CD8-positive, alpha-beta memory T cell (primary cell): ENCODE measurements around the gene LCMT1. TPM values are rescaled to one million over a fixed set of nuclear protein-coding genes. Genes with fewer than 3 reads are reported as not detected.
A peak's percentile ranks its signal among the peaks of the same experiment; 100 is the strongest.
"Not testable (repeated sequence)": the region's sequence is repeated elsewhere in the genome, so short reads cannot be mapped to it uniquely, and the experiment has no call there.

ENCODE experiments used
- CTCF ChIA-PET: fragments of 350-600 bp; sonication (Branson Sonifier 250); formaldehyde crosslinking; loops from one replicate; lab custom pipeline; 2021; ENCODE audit warnings: antibody characterized with exemption; lab: Charles Lee
- POLR2A ChIA-PET: fragments of 350-600 bp; sonication (Branson Sonifier 250); formaldehyde crosslinking; loops from one replicate; lab custom pipeline; 2021; ENCODE audit warnings: antibody characterized with exemption; lab: Charles Lee
- DNase-seq, 5 donors: peaks; one replicate each; pipeline versions ENCODE4 v3.0.0 to v3.0.0-alpha.2; 2020 to 2022; ENCODE audit warnings: mixed read lengths in 1 of 5
- H3K27ac ChIP-seq: one replicate; pipeline ENCODE4 v1.7.0; 2013; ENCODE audit warnings: low read depth, mild to moderate bottlenecking, low read length, moderate library complexity
- H3K27me3 ChIP-seq: 2 replicates; pipeline ENCODE4 v1.7.0; 2013; ENCODE audit warnings: low read length, mild to moderate bottlenecking; ENCODE audit not compliant: insufficient read depth, poor library complexity, severe bottlenecking
- H3K36me3 ChIP-seq: 2 replicates; pipeline ENCODE4 v1.7.0; 2013; ENCODE audit warnings: mild to moderate bottlenecking, low read length, moderate library complexity; ENCODE audit not compliant: insufficient read depth
- H3K4me1 ChIP-seq: 2 replicates; pipeline ENCODE4 v1.7.0; 2013; ENCODE audit warnings: mild to moderate bottlenecking, low read length, moderate library complexity; ENCODE audit not compliant: insufficient read depth
- H3K4me3 ChIP-seq: 2 replicates; pipeline ENCODE4 v1.7.0; 2013; ENCODE audit warnings: mild to moderate bottlenecking, low read length
- H3K9me3 ChIP-seq: 2 replicates; pipeline ENCODE4 v1.7.0; 2013; ENCODE audit warnings: mild to moderate bottlenecking, low read length
- H3K27ac Mint-ChIP-seq, 8 donors: one replicate each; pipeline ENCODE4 v1.8.0; 2020 to 2021; ENCODE audit warnings: mixed read lengths in 8 of 8, mild to moderate bottlenecking in 6 of 8, inconsistent platforms in 3 of 8, moderate library complexity in 3 of 8
- H3K27me3 Mint-ChIP-seq, 2 donors: one replicate each; pipeline ENCODE4 v1.8.0; 2020 to 2021; ENCODE audit warnings: mixed read lengths in 2 of 2, mild to moderate bottlenecking in 1 of 2, moderate library complexity in 1 of 2
- H3K36me3 Mint-ChIP-seq, 3 donors: one replicate each; pipeline ENCODE4 v1.8.0; 2020 to 2021; ENCODE audit warnings: mixed read lengths in 3 of 3, inconsistent platforms in 1 of 3, mild to moderate bottlenecking in 1 of 3
- H3K4me1 Mint-ChIP-seq, 3 donors: one replicate each; pipeline ENCODE4 v1.8.0; 2020 to 2021; ENCODE audit warnings: mixed read lengths in 3 of 3, inconsistent platforms in 1 of 3, mild to moderate bottlenecking in 1 of 3
- H3K4me3 Mint-ChIP-seq, 7 donors: one replicate each; pipeline ENCODE4 v1.8.0; 2020 to 2021; ENCODE audit warnings: mixed read lengths in 7 of 7, mild to moderate bottlenecking in 6 of 7, moderate library complexity in 4 of 7, inconsistent platforms in 2 of 7
- H3K9me3 Mint-ChIP-seq, 5 donors: one replicate each; pipeline ENCODE4 v1.8.0; 2020 to 2022; ENCODE audit warnings: mixed read lengths in 5 of 5, mild to moderate bottlenecking in 3 of 5, moderate library complexity in 2 of 5, inconsistent platforms in 1 of 5
- polyA plus RNA-seq: library from polyadenylated mRNA; unstranded; fragments of 300-500 nt; fragmentation: Illumina TruSeq; gene quantifications from one replicate; pipeline ENCODE4 v1.2.3, GENCODE V29; 2021
- total RNA-seq, 2 experiments: library from RNA; stranded (reverse); gene quantifications; one replicate each; pipeline ENCODE4 v1.2.3, GENCODE V29; 2021

LCMT1 gene
- total and polyA plus RNA-seq, 3 experiments from 2014 or later = 43.6 to 54.3 (median 43.8) TPM

DNA sequence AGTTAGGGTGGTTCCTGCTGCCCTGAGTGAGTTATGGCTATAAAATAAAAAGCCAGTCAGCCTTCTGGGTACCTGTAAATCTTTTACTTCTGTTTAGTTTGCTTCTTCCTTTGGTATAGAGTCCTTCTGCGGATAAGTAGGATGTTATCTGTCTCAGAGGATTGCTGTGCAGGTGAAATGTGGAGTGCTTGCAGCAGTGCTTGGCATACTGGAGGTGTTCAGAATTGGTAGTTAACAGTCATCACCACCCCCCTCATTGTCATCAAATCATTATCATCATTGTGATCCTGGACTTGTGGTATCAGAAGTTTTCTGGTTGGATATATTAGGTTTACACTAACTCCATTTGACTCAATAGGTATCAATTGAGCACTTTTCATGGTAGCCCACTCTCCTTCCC is 2.6 kb downstream of the LCMT1 start:
- Mint-ChIP-seq H3K36me3 (peaks cover 0 to 51% (median 14%) of the 10 kb centered on the region in 3 donors), H3K4me3 (peak overlapping the region in 6 of 7 donors; percentile 3 to 77 (median 40)), H3K27ac (peak overlapping the region in 3 of 8 donors; percentile 3 to 73 (median 43)), H3K9me3 (no peaks in the 10 kb centered on the region), H3K4me1 (peaks cover 62 to 86% (median 83%) of the 10 kb centered on the region in 3 donors), H3K27me3 (no peaks in the 10 kb centered on the region)
- POLR2A ChIA-PET = no interaction called here
- H3K27me3 ChIP-seq = no peaks in the 10 kb centered on the region
- H3K36me3 ChIP-seq = peaks cover 9% of the 10 kb centered on the region
- peaks cover 20% of the 10 kb centered on the region for H3K4me1 ChIP-seq
- H3K9me3 ChIP-seq = no peaks in the 10 kb centered on the region
- DNase-seq = no peak
- CTCF ChIA-PET = no interaction called here
- no peak overlapping the region for H3K27ac ChIP-seq
- no peak overlapping the region for H3K4me3 ChIP-seq

DNA sequence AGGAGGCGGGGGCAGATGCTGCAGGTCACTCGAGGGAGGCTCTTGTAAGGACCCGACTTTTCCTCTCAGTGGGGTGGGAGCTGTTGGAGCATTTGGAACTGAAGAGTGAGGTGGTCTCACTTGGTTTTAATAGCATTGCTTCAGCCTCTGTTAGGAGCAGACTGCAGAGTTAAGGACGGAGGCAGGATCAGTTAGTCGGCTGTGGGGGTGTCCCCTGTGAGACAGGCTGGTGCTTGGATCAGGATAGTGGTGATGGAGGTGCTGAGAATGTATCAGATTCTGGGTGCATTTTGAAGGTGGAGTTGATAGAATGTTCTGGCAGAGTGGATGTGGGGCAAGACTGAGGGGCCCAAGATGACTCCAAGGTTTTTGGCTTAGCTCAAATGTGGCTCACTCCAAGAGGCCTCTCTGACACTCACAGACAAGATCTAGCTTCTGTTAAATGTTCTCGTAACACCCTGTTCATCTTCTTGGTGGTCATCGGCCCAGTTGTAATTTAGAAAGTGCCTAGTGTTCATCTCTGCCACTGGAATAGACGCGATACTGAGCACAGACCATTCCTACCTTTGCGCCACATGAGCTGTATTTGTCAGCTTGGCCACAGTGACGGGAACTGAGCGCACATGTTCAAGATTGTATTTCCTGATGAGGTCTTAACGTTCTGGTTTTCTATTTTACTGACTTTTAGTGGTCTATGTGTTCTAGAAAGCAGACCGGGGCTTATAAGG is 7.5 kb downstream of the LCMT1 start:
- Mint-ChIP-seq H3K4me1 (peaks cover 49 to 74% (median 70%) of the 10 kb centered on the region in 3 donors), H3K36me3 (peaks cover 0 to 54% (median 14%) of the 10 kb centered on the region in 3 donors), H3K27me3 (no peaks in the 10 kb centered on the region), H3K27ac (peak overlapping the region in 5 of 8 donors; percentile 18 to 73 (median 24)), H3K9me3 (no peaks in the 10 kb centered on the region), H3K4me3 (no peak overlapping the region)
- H3K27me3 ChIP-seq = no peaks in the 10 kb centered on the region
- no peaks in the 10 kb centered on the region for H3K4me1 ChIP-seq
- POLR2A ChIA-PET = interaction anchor here (1.0 kb wide), 1 partner anchor 11 kb away, joined by 4 read pairs; no protein-coding TSS in a partner anchor
- no peaks in the 10 kb centered on the region for H3K9me3 ChIP-seq
- peaks cover 9% of the 10 kb centered on the region for H3K36me3 ChIP-seq
- DNase-seq = no peak
- CTCF ChIA-PET = interaction anchor here (1.2 to 1.6 kb wide), 2 partner anchors 68 to 126 kb away, joined by 3 to 4 read pairs; no protein-coding TSS in a partner anchor
- H3K27ac ChIP-seq = no peak overlapping the region
- H3K4me3 ChIP-seq = no peak overlapping the region

DNA sequence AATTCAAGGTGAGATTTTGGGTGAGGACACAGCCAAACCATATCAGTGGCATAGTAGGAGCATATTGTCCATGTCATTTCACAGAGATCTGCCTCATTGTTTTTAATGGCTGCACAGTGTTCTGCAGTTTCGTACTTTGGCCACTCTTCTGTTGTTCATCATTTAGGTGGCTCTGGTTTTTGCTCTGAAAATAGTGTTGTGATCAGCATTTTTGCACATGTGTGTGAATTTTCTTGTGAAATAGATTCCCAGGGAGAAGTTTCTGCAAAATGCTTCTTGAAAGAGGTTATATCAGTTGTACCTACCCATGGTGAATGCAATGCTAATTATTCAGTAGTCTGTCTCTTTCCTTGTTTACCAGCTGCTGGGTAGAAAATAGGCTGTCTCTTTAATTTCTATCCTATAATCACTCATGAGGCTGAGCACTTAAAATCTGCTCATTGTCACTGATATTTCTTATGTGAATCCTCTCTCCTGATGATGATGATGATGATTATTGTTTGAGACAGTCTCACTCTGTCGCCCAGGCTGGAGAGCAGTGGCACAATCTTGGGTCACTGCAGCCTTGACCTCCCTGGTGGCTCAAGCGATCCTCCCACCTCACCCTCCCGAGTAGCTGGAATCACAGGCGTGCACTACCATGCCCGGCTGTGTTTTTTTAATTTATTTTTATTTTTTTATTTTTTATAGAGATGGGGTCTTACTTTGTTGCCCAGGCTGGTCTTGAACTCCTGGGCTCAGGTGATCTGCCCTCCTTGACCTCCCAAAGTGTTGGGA is 10.5 kb downstream of the LCMT1 start:
- peaks cover 5% of the 10 kb centered on the region for H3K36me3 ChIP-seq
- no peak overlapping the region for H3K27ac ChIP-seq
- no peak for DNase-seq
- Mint-ChIP-seq H3K27ac (peak overlapping the region in 3 of 8 donors; percentile 39 to 55 (median 44)), H3K4me3 (no peak overlapping the region), H3K4me1 (peaks cover 44 to 68% (median 67%) of the 10 kb centered on the region in 3 donors), H3K36me3 (peaks cover 0 to 39% (median 8%) of the 10 kb centered on the region in 3 donors), H3K9me3 (no peaks in the 10 kb centered on the region), H3K27me3 (no peaks in the 10 kb centered on the region)
- CTCF ChIA-PET = interaction anchor here (1.4 kb wide), 2 partner anchors 10 to 12 kb away, joined by 3 read pairs; partner anchors contain the start of gene LCMT1
- no peaks in the 10 kb centered on the region for H3K9me3 ChIP-seq
- POLR2A ChIA-PET = no interaction called here
- H3K27me3 ChIP-seq = no peaks in the 10 kb centered on the region
- peaks cover 3% of the 10 kb centered on the region for H3K4me1 ChIP-seq
- no peak overlapping the region for H3K4me3 ChIP-seq

DNA sequence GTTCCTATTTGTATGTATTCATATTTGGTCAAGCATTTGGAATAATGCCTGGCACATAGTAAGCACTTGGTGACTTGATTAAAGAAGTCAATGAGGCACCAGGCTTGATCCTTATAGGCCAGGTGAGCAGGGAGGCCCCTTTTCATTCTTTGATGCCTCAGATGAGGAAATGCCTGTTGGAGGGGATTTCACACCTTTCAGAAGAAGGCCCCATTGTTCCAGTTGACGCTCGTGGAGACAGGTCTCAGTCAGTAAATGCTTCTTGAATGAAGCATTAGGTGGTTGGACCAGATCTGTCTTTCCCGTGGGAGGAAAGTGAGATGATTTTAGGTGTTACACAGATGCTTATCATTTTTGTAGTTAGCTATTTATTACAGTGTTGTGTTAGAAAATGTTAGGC is 13.0 kb downstream of the LCMT1 start:
- Mint-ChIP-seq H3K27ac (peak overlapping the region in 5 of 8 donors; percentile 2 to 74 (median 36)), H3K9me3 (no peaks in the 10 kb centered on the region), H3K36me3 (peaks cover 0 to 32% (median 10%) of the 10 kb centered on the region in 3 donors), H3K4me3 (no peak overlapping the region), H3K27me3 (no peaks in the 10 kb centered on the region), H3K4me1 (peaks cover 37 to 61% (median 49%) of the 10 kb centered on the region in 3 donors)
- POLR2A ChIA-PET = no interaction called here
- CTCF ChIA-PET = interaction anchor here (0.5 to 1.2 kb wide), 3 partner anchors 64 to 547 kb away, joined by 3 read pairs; no protein-coding TSS in a partner anchor
- Histone ChIP-seq H3K4me3 (no peak overlapping the region), H3K9me3 (no peaks in the 10 kb centered on the region), H3K36me3 (peaks cover 2% of the 10 kb centered on the region), H3K27me3 (no peaks in the 10 kb centered on the region), H3K27ac (no peak overlapping the region), H3K4me1 (peaks cover 8% of the 10 kb centered on the region)
- no peak for DNase-seq

DNA sequence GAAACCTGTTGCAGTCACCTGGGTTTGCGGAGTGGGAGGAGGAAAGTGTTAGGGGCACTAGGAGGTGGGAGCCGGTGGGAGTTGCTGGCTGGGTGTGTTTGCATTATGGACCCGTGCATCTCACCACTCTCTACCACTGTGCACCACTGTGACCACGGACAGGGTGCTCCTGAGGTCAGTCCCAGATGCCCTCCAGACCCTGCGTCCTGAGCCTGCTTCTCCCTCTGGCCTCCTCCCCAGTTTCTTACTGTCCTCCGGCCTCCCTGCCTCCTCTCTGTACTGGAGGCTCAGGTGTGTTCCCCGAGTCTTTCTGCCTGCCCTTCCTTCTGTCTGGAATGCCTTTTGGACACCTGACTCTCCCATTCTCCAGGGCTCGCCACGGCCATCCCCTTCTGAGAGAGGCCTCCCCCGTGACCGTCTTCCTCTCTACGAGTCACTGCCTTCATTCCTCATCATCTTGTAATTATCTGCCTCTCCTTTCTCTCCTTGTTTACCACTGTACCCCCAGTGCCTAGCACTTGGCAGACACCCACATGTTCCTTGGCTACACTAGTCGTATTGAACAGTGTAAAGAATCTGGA is 14.6 kb downstream of the LCMT1 start:
- H3K36me3 ChIP-seq, H3K4me3 Mint-ChIP-seq, H3K9me3 Mint-ChIP-seq, H3K27me3 Mint-ChIP-seq, H3K27ac ChIP-seq, H3K9me3 ChIP-seq, H3K4me3 ChIP-seq, H3K4me1 ChIP-seq, POLR2A ChIA-PET, H3K27me3 ChIP-seq, DNase-seq: not testable (repeated sequence)
- Mint-ChIP-seq H3K4me1 (peaks cover 37 to 59% (median 47%) of the 10 kb centered on the region in 3 donors), H3K36me3 (peaks cover 0 to 45% (median 12%) of the 10 kb centered on the region in 3 donors), H3K27ac (peak overlapping the region in 4 of 8 donors; percentile 12 to 59 (median 34))
- CTCF ChIA-PET = interaction anchor here (1.0 to 1.2 kb wide), 3 partner anchors 83 to 99 kb away, joined by 3 to 5 read pairs (median 3); no protein-coding TSS in a partner anchor

DNA sequence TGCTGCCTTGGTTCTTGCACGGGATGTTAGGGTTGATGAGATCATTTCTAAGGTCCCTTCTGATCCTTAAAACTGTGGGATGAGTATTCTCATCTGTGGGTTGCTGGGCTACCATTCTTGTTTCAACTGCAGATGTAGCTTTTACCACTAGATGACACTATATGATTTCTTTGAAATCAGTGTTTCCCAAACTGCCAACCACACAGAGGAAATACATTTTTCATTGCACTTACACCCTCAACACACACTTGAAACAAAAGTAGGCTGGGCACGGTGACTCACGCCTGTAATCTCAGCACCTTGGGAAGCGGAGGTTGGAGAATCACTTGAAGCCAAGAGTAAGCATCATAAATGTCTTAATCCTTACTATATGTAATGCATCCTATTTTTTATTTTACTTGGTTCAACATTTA is 15.3 kb downstream of the LCMT1 start:
- CTCF ChIA-PET = interaction anchor here (1.0 to 1.2 kb wide), 3 partner anchors 82 to 98 kb away, joined by 3 to 5 read pairs (median 3); no protein-coding TSS in a partner anchor
- Mint-ChIP-seq H3K4me1 (peaks cover 32 to 53% (median 41%) of the 10 kb centered on the region in 3 donors), H3K27me3 (no peaks in the 10 kb centered on the region), H3K27ac (peak overlapping the region in 4 of 8 donors; percentile 43 to 67 (median 55)), H3K4me3 (no peak overlapping the region), H3K36me3 (peaks cover 0 to 49% (median 15%) of the 10 kb centered on the region in 3 donors), H3K9me3 (no peaks in the 10 kb centered on the region)
- peaks cover 8% of the 10 kb centered on the region for H3K4me1 ChIP-seq
- H3K4me3 ChIP-seq = no peak overlapping the region
- DNase-seq = peak in 2 of 5 donors; percentile 14 to 15
- H3K36me3 ChIP-seq = peaks cover 10% of the 10 kb centered on the region
- POLR2A ChIA-PET = no interaction called here
- no peak overlapping the region for H3K27ac ChIP-seq
- no peaks in the 10 kb centered on the region for H3K27me3 ChIP-seq
- H3K9me3 ChIP-seq = no peaks in the 10 kb centered on the region

DNA sequence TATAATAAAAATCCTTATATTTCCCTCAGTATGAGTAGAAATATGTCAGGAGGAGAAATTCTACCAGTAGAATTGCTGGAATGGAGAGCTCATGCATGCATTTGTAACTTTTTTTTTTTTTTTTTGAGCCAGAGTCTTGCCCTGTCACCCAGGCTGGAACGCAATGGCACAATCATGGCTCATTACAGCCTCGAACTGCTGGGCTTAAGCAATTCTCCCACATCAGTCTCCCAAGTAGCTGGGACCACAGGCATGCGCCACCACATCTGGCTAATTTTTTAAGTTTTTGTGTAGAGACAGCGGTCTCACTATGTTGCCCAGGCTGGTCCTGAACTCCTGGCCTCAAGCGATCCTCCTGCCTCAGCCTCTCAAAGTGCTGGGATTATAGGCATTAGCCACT is 21.2 kb downstream of the LCMT1 start:
- H3K4me1 Mint-ChIP-seq, H3K27me3 Mint-ChIP-seq, POLR2A ChIA-PET, H3K4me3 ChIP-seq, H3K9me3 ChIP-seq, H3K9me3 Mint-ChIP-seq, H3K27ac Mint-ChIP-seq, H3K4me1 ChIP-seq, H3K4me3 Mint-ChIP-seq, H3K27ac ChIP-seq, DNase-seq, H3K27me3 ChIP-seq, CTCF ChIA-PET: not testable (repeated sequence)
- H3K36me3 ChIP-seq = peaks cover 31% of the 10 kb centered on the region
- peaks cover 0 to 86% (median 25%) of the 10 kb centered on the region in 3 donors for H3K36me3 Mint-ChIP-seq
